Caco-2 (cell line): ENCODE data around the gene SARS2. TPM values are rescaled to one million over a fixed set of nuclear protein-coding genes. Genes with fewer than 3 reads are reported as not detected.
"Not testable (repeated sequence)": the region's sequence is repeated elsewhere in the genome, so short reads cannot be mapped to it uniquely, and the experiment has no call there.

Experiments used
- BruUV-seq: library from RNA; stranded (reverse); fragments of 400-500 nt; replicated peaks from 2 replicates; lab custom pipeline; 2021; lab: Mats Ljungman, UMichigan
- CTCF ChIA-PET: fragments of 300-600 bp; sonication (Branson Sonifier 250); formaldehyde crosslinking; loops from one replicate; lab custom pipeline; 2022; ENCODE audit warnings: antibody characterized with exemption; lab: Charles Lee
- POLR2A ChIA-PET: fragments of 300-600 bp; sonication (Branson Sonifier 250); formaldehyde crosslinking; loops from one replicate; lab custom pipeline; 2022; ENCODE audit warnings: antibody characterized with exemption; lab: Charles Lee
- DNase-seq, 2 experiments: peaks; one replicate each; pipeline versions ENCODE4 v3.0.0 to v3.0.0-alpha.2; 2020 to 2022
- H3K27me3 ChIP-seq: replicated peaks from 2 replicates; pipeline ENCODE4 v1.6.0; 2011; ENCODE audit warnings: low read length; ENCODE audit not compliant: control insufficient read depth, insufficient read depth
- H3K36me3 ChIP-seq: 2 replicates; pipeline ENCODE4 v1.5.1; 2011; ENCODE audit warnings: low read length; ENCODE audit not compliant: control insufficient read depth, insufficient read depth
- H3K4me1 ChIP-seq: fragments of 250-450 bp; sonication (Bioruptor Pico); 2 replicates; pipeline ENCODE4 v1.5.1; 2020; ENCODE audit warnings: mild to moderate bottlenecking
- H3K4me3 ChIP-seq: 2 replicates; pipeline ENCODE4 v1.5.1; 2011; ENCODE audit warnings: low read depth, mild to moderate bottlenecking, control low read depth, low read length
- H3K9me3 ChIP-seq: fragments of 250-450 bp; sonication (Bioruptor Pico); 2 replicates; pipeline ENCODE4 v1.5.1; 2020; ENCODE audit warnings: mild to moderate bottlenecking, moderate library complexity
- H3K27ac Mint-ChIP-seq: one replicate; pipeline ENCODE4 v1.8.0; 2022; ENCODE audit warnings: mixed read lengths; ENCODE audit not compliant: unreplicated experiment
- H3K27me3 Mint-ChIP-seq: one replicate; pipeline ENCODE4 v1.8.0; 2022; ENCODE audit warnings: mixed read lengths; ENCODE audit not compliant: insufficient read depth, unreplicated experiment
- H3K36me3 Mint-ChIP-seq: one replicate; pipeline ENCODE4 v1.8.0; 2022; ENCODE audit warnings: mild to moderate bottlenecking, mixed read lengths; ENCODE audit not compliant: insufficient read depth, unreplicated experiment
- H3K4me1 Mint-ChIP-seq: one replicate; pipeline ENCODE4 v1.8.0; 2022; ENCODE audit warnings: low read depth, mixed read lengths; ENCODE audit not compliant: unreplicated experiment
- H3K4me3 Mint-ChIP-seq: one replicate; pipeline ENCODE4 v1.8.0; 2022; ENCODE audit warnings: mild to moderate bottlenecking, moderate library complexity, mixed read lengths; ENCODE audit not compliant: unreplicated experiment
- H3K9me3 Mint-ChIP-seq: one replicate; pipeline ENCODE4 v1.8.0; 2022; ENCODE audit warnings: mixed read lengths; ENCODE audit not compliant: unreplicated experiment
- CTCF ChIP-seq, 2 experiments: fragments of 200-600 bp in 1 of 2; IDR thresholded peaks; 1 replicate in 1 of 2; 2 replicates in 1 of 2; pipeline versions ENCODE4 v1.5.1 to v1.8.0; 2011 to 2022; ENCODE audit warnings: antibody characterized with exemption in 1 of 2, control low read depth in 1 of 2, inconsistent platforms in 1 of 2, low read depth in 1 of 2, low read length in 1 of 2, mild to moderate bottlenecking in 1 of 2, moderate library complexity in 1 of 2; ENCODE audit not compliant: insufficient read depth in 1 of 2, severe bottlenecking in 1 of 2, unreplicated experiment in 1 of 2
- intact Hi-C: fragments of 100-400 bp; cut with micrococcal nuclease; formaldehyde crosslinking; loops from one replicate; pipeline ENCODE4 v1.10.0; 2022; ENCODE audit not compliant: unreplicated experiment
- total RNA-seq: library from RNA; stranded (reverse); gene quantifications from 2 replicates; pipeline ENCODE4 v1.2.3, GENCODE V29; 2022

The SARS2 gene
- total RNA-seq, 1 experiment from 2014 or later = 66.6 TPM

GRCh38 chr19:38970664-38971532, 40.3 kb upstream of the SARS2 start:
- no peaks in the 10 kb centered on the region for H3K4me1 Mint-ChIP-seq
- H3K4me3 Mint-ChIP-seq = no peak overlapping the region
- no peaks in the 10 kb centered on the region; the same call in 1 of the 2 replicates for H3K36me3 ChIP-seq
- H3K27ac Mint-ChIP-seq = no peak overlapping the region
- no peaks in the 10 kb centered on the region for H3K27me3 ChIP-seq
- peaks cover 27% of the 10 kb centered on the region for H3K36me3 Mint-ChIP-seq
- H3K9me3 Mint-ChIP-seq = no peaks in the 10 kb centered on the region
- no peaks in the 10 kb centered on the region for H3K27me3 Mint-ChIP-seq
- no peak overlapping the region for H3K4me3 ChIP-seq
- intact Hi-C loops = no loop called here
- H3K4me1 ChIP-seq = 0 out of 2 replicates have a peak, but pooled peaks cover 5% of the 10 kb centered on the region
- BruUV-seq = no TSS peak
- DNase-seq = no peak
- no peak for TF ChIP-seq CTCF (IDR thresholded peaks at IDR 0.05; ENCODE audit: insufficient read depth in 1 of 2, low read depth in 1 of 2, low read length in 1 of 2, severe bottlenecking in 1 of 2, unreplicated experiment in 1 of 2)
- CTCF ChIA-PET = interaction anchor here (0.6 kb wide), 2 partner anchors 38 to 40 kb away, joined by 7 to 9 read pairs; no protein-coding TSS in a partner anchor
- POLR2A ChIA-PET = interaction anchor here (0.6 kb wide), 2 partner anchors 60 to 440 kb away, joined by 4 read pairs; no protein-coding TSS in a partner anchor
- H3K9me3 ChIP-seq = no peaks in the 10 kb centered on the region

- POLR2A ChIA-PET, H3K27me3 Mint-ChIP-seq, H3K4me1 ChIP-seq: not testable (repeated sequence)
Observed at GRCh38 chr19:38966149-38966548, 35.6 kb upstream of the SARS2 start.

GRCh38 chr19:38964738-38965137, 34.2 kb upstream of the SARS2 start:
- no peaks in the 10 kb centered on the region for H3K9me3 Mint-ChIP-seq
- intact Hi-C loops = no loop called here
- H3K4me1 Mint-ChIP-seq = peaks cover 11% of the 10 kb centered on the region

More at GRCh38 chr19:38966149-38966548, 35.6 kb upstream of the SARS2 start:
- H3K36me3 ChIP-seq, H3K4me3 ChIP-seq, H3K9me3 Mint-ChIP-seq, intact Hi-C loops, DNase-seq, H3K9me3 ChIP-seq, H3K27me3 ChIP-seq, BruUV-seq, H3K27ac Mint-ChIP-seq, H3K4me3 Mint-ChIP-seq: not testable (repeated sequence)
- CTCF ChIA-PET = interaction anchor here (0.7 to 1.6 kb wide), 2 partner anchors 10 to 202 kb away, joined by 3 to 5 read pairs; no protein-coding TSS in a partner anchor
- H3K4me1 Mint-ChIP-seq = peaks cover 11% of the 10 kb centered on the region
- peaks cover 20% of the 10 kb centered on the region for H3K36me3 Mint-ChIP-seq

More at GRCh38 chr19:38964738-38965137, 34.2 kb upstream of the SARS2 start:
- Histone ChIP-seq H3K4me3 (no peak overlapping the region), H3K4me1 (no peaks in the 10 kb centered on the region; the same call in 1 of the 2 replicates), H3K27me3 (no peaks in the 10 kb centered on the region), H3K9me3 (no peaks in the 10 kb centered on the region), H3K36me3 (peaks cover 1% of the 10 kb centered on the region; the same call in 1 of the 2 replicates)
- no peak overlapping the region for H3K4me3 Mint-ChIP-seq
- no peaks in the 10 kb centered on the region for H3K27me3 Mint-ChIP-seq
- no TSS peak for BruUV-seq
- ChIA-PET CTCF (no interaction called here), POLR2A (no interaction called here)
- peaks cover 16% of the 10 kb centered on the region for H3K36me3 Mint-ChIP-seq
- DNase-seq = no peak
- no peak for TF ChIP-seq CTCF (IDR thresholded peaks at IDR 0.05; ENCODE audit: insufficient read depth in 1 of 2, low read depth in 1 of 2, low read length in 1 of 2, severe bottlenecking in 1 of 2, unreplicated experiment in 1 of 2)
- no peak overlapping the region for H3K27ac Mint-ChIP-seq
